ENCODE results near the gene ITPRIP. TPM values are rescaled to one million over a fixed set of nuclear protein-coding genes. Genes with fewer than 3 reads are reported as not detected.

Gene ITPRIP
- polyA plus RNA-seq, 1 donor (not counting 4 experiments of a cell fraction or from before 2014, with no cell fraction given), result 12.1 TPM

- no peaks in the 10 kb centered on the region for H4K20me1 ChIP-seq (ENCODE audit: control insufficient read depth, extremely low read depth, insufficient read depth, low read length)
- dilution Hi-C loops (cut with MboI; ENCODE audit: extremely low pct_ligation_motif_present, low sequenced_read_pairs), result no loop called here
- H3K9me3 ChIP-seq (ENCODE audit: control insufficient read depth, low read depth, low read length), result no peaks in the 10 kb centered on the region
- TF ChIP-seq CTCF (optimal IDR thresholded peaks at IDR 0.05 in 1 of 3, IDR thresholded peaks at IDR 0.05 in 1 of 3, conservative IDR thresholded peaks at IDR 0.05 in 1 of 3; ENCODE audit: extremely low read depth in 1 of 3, insufficient read depth in 2 of 3, low read length in 3 of 3) (no peak), EZH2 (IDR thresholded peaks at IDR 0.05; ENCODE audit: low read length) (no peak)
- no peaks in the 10 kb centered on the region for H3K9me1 ChIP-seq (ENCODE audit: control insufficient read depth, extremely low read depth, insufficient read depth, low read length)
- no peaks in the 10 kb centered on the region for H3K36me3 ChIP-seq (ENCODE audit: control insufficient read depth in 2 of 2, extremely low read depth in 1 of 2, insufficient read depth in 2 of 2, low read length in 2 of 2)
- no peak overlapping the region for H2AFZ ChIP-seq (ENCODE audit: control insufficient read depth, low read length)
- H3K79me2 ChIP-seq (ENCODE audit: control insufficient read depth, insufficient read depth, low read length), result no peaks in the 10 kb centered on the region
- H3K4me2 ChIP-seq (ENCODE audit: control insufficient read depth, extremely low read depth, insufficient read depth, low read depth, low read length), result no peak overlapping the region
- DNase-seq (ENCODE audit: low read depth, low spot score) (no peak), FAIRE-seq (no peak)
- no peak overlapping the region for H3K4me3 ChIP-seq (ENCODE audit: control insufficient read depth in 2 of 3, extremely low read depth in 1 of 3, insufficient read depth in 2 of 3, low read depth in 1 of 3, low read length in 3 of 3)
- H3K4me1 ChIP-seq (ENCODE audit: control insufficient read depth, extremely low read depth, insufficient read depth, low read length), result peaks cover 13% of the 10 kb centered on the region
- no peaks in the 10 kb centered on the region for H3K27me3 ChIP-seq (ENCODE audit: control insufficient read depth, extremely low read depth, insufficient read depth, low read length)
- no peak overlapping the region for H3K9ac ChIP-seq (ENCODE audit: control insufficient read depth, extremely low read depth, insufficient read depth, low read length)
- H3K27ac ChIP-seq (ENCODE audit: control insufficient read depth, insufficient read depth, low read length), result no peak overlapping the region
Observed at GRCh38 chr10:104345515-104345914, 7.2 kb upstream of the ITPRIP start.

DNA sequence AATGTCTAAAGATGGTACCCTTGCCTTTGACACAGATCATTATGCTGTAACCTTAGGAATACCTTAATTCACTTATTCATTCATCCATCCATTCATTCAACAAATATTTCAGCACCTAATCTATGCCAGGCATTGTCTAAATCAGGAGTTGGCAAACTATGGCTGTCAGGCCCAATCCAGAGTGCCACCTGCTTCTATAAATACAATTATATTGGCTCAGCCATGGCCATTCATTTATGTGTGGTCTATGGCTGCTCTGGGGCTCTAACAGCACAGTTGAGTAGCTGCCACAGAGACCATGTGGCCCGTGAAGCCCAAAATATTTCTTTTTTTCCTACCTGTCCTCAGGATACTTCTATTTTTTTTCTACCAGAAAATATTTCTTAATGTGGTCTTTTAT lies 6.0 kb upstream of the ITPRIP start:
- DNase-seq (ENCODE audit: low read depth, low spot score), result no peak
- Histone ChIP-seq H3K36me3 (ENCODE audit: control insufficient read depth in 2 of 2, extremely low read depth in 1 of 2, insufficient read depth in 2 of 2, low read length in 2 of 2) (no peaks in the 10 kb centered on the region), H3K79me2 (ENCODE audit: control insufficient read depth, insufficient read depth, low read length) (no peaks in the 10 kb centered on the region), H2AFZ (ENCODE audit: control insufficient read depth, low read length) (no peak overlapping the region), H3K9me1 (ENCODE audit: control insufficient read depth, extremely low read depth, insufficient read depth, low read length) (no peaks in the 10 kb centered on the region), H3K9ac (ENCODE audit: control insufficient read depth, extremely low read depth, insufficient read depth, low read length) (no peak overlapping the region), H3K27me3 (ENCODE audit: control insufficient read depth, extremely low read depth, insufficient read depth, low read length) (no peaks in the 10 kb centered on the region), H3K4me1 (ENCODE audit: control insufficient read depth, extremely low read depth, insufficient read depth, low read length) (peaks cover 13% of the 10 kb centered on the region), H3K27ac (ENCODE audit: control insufficient read depth, insufficient read depth, low read length) (no peak overlapping the region), H4K20me1 (ENCODE audit: control insufficient read depth, extremely low read depth, insufficient read depth, low read length) (no peaks in the 10 kb centered on the region), H3K9me3 (ENCODE audit: control insufficient read depth, low read depth, low read length) (no peaks in the 10 kb centered on the region), H3K4me3 (ENCODE audit: control insufficient read depth in 2 of 3, extremely low read depth in 1 of 3, insufficient read depth in 2 of 3, low read depth in 1 of 3, low read length in 3 of 3) (no peak overlapping the region), H3K4me2 (ENCODE audit: control insufficient read depth, extremely low read depth, insufficient read depth, low read depth, low read length) (no peak overlapping the region)
- dilution Hi-C loops (cut with MboI; ENCODE audit: extremely low pct_ligation_motif_present, low sequenced_read_pairs), result no loop called here
- TF ChIP-seq EZH2 (IDR thresholded peaks at IDR 0.05; ENCODE audit: low read length), result no peak
- no peak for TF ChIP-seq CTCF (optimal IDR thresholded peaks at IDR 0.05 in 1 of 3, IDR thresholded peaks at IDR 0.05 in 1 of 3, conservative IDR thresholded peaks at IDR 0.05 in 1 of 3; ENCODE audit: extremely low read depth in 1 of 3, insufficient read depth in 2 of 3, low read length in 3 of 3)
- no peak for FAIRE-seq
